Fibroblast of the conjunctiva (primary cell): ENCODE results near the gene TOR3A.
A peak's percentile ranks its signal among the peaks of the same experiment; 100 is the strongest.
"Not testable (repeated sequence)": the region's sequence is repeated elsewhere in the genome, so short reads cannot be mapped to it uniquely, and the experiment has no call there.

Experiments used
- DNase-seq: peaks from one replicate; pipeline ENCODE4 v3.0.0-alpha.2; 2010; ENCODE audit warnings: low read depth

The TOR3A gene, protein sequence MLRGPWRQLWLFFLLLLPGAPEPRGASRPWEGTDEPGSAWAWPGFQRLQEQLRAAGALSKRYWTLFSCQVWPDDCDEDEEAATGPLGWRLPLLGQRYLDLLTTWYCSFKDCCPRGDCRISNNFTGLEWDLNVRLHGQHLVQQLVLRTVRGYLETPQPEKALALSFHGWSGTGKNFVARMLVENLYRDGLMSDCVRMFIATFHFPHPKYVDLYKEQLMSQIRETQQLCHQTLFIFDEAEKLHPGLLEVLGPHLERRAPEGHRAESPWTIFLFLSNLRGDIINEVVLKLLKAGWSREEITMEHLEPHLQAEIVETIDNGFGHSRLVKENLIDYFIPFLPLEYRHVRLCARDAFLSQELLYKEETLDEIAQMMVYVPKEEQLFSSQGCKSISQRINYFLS

GRCh38 chr1:179081687-179082332 lies at the start of gene TOR3A:
TSS of gene TOR3A (plus strand) at chr1:179082070. CDS start at chr1:179082129, 59 bp downstream.
- peak; percentile 77 for DNase-seq

DNA sequence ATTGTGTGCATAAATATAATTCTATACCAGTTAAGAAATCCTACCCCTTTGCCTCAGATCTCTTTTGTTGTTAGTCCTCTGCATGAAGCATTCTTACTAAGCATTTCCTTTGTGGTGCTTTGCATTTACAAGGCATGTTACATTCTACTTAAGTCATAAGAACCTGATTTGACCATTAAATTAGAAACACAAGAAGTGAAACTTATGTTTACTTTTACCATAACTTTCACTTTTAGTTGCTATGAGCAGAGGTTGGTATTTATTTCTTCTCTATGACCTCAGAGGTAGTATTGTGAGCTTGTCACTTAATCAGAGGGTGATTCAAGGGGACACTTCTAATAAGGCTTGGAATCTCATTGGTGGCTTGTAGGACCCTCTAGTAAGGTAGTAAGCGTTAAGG lies 47.1 kb upstream of the TOR3A start:
- peak; percentile 57 for DNase-seq

DNA sequence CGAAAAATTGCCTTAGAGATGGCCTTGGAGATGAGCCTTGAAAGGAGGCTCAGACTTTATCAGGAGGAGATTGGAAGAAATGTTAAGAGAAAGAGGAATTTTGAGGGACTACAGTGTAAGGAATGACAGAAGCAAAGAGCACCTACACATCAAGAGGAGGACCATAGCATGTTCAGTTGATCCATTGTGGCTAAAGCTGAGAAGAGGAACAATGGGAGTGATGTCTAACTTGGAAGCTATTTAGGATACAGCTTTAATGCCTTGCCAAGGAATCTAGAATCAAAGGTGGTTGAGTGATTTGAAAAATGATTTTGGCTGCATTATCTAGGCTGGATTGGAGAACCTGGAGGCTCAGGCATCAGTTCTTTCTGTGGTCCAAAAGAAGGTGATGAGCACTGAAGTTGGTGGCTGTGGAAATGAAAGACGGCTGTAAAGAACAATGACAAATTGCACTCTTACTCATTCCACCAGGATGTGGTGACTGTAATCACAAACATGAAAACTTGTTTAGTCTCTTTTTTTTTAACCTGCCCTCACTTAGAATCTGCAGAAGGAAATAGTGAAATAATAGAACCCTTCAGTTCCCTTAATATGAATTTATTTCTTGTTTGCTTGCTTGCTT lies 44.9 kb upstream of the TOR3A start:
- no peak for DNase-seq

DNA sequence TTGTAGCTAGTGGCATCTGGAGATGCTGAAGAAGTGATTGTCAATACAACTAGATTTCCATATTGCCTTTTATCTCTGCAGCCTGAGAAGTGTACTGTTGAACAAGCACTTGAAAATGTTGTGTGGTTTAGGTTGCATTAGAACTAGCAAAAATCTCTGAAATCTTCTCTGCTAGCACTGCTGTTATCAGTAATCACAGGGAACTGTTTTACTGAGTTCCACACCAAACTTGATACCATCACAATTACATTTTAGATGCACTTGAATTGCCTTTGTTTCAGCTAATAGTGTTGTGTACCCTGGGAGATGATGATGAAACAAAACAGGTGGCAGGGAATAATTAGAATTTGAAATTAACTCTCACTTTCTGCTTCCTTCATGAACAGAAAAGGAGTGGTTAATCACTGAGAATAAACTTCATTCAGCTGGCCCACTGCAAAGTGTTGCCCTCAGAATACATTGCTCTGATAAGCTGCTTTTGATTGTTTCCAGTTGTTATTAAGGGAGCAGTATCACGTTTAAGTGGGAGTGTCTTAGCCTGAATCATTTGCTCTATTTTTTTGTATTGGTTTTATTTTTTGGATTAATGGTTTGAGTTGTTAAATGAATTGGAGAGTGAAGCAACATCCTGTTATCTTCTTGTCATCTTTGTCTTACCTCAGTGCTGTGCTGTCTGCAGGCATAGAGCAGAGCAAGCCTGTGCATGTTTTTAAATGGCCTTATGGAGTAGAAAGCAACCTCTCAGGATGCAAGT lies 43.2 kb upstream of the TOR3A start:
- no peak for DNase-seq

DNA sequence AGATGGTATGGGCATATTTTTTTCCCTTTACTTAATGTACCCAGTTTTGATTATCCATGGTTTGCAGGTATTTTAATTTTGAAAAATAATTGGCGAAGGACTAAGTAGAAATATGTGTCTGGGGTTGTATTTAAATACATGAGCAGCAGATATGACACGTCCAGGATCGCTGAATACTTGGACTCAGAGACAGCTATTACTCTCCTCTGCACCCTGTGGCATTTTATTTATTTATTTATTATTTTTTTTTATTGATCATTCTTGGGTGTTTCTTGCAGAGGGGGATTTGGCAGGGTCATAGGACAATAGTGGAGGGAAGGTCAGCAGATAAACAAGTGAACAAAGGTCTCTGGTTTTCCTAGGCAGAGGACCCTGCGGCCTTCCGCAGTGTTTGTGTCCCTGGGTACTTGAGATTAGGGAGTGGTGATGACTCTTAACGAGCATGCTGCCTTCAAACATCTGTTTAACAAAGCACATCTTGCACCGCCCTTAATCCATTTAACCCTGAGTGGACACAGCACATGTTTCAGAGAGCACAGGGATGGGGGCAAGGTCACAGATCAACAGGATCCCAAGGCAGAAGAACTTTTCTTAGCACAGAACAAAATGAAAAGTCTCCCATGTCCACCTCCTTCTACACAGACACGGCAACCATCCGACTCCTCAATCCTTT lies 42.2 kb upstream of the TOR3A start:
- DNase-seq: not testable (repeated sequence)

DNA sequence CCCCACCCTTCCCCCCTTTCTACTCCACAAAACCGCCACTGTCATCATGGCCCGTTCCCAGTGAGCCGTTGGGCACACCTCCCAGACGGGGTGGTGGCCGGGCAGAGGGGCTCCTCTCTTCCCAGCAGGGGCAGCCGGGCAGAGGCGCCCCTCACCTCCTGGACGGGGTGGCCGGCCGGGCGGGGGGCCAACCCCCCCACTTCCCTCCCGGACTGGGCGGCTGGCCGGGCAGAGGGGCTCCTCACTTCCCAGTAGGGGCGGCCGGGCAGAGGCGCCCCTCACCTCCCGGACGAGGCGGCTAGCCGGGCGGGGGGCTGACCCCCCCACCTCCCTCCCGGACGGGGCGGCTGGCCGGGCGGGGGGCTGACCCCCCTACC lies 41.7 kb upstream of the TOR3A start:
- DNase-seq: not testable (repeated sequence)

- no peak for DNase-seq
These were observed 39.8 kb upstream of the TOR3A start for GRCh38 chr1:179042087-179042486.

DNA sequence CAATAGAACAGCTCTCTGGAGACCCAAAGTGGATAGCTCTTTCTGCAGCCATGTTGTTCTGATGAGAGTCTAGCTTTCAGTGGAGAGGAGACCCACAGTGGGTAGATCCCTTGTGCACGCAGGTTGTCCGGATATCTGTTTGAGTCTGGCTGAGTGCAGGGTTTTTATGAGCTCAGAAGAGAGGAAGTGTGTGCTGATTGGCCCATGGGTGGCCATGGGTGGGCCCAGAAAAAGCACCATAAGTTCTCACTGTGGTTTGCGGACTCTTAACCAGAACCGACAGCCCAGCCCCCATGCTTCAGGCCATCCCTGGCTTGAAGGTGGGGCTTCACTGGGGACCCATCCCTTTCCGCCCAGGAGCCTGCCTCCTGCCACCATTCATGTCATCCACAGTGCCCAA lies 39.2 kb upstream of the TOR3A start:
- DNase-seq: no peak

DNA sequence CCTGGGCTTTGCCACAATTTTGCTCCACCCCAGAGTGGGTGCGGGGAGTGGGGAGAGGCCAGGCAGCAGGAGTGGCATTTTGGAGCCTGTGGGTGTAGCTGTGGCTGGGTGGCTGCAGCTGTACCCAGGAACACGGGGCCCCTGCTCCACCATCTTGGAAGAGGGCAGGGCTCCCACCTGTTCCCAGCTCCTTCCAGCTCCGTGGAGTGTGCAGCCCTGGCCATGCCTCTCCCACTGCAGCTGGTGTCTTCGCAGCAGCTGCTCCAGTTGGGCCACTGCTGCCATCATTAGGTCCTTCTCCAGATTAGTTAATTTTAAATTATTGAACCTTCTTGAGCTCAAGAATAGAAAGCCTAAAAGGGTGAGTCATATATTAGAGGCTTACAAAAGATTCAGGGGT lies 38.6 kb upstream of the TOR3A start:
- no peak for DNase-seq

DNA sequence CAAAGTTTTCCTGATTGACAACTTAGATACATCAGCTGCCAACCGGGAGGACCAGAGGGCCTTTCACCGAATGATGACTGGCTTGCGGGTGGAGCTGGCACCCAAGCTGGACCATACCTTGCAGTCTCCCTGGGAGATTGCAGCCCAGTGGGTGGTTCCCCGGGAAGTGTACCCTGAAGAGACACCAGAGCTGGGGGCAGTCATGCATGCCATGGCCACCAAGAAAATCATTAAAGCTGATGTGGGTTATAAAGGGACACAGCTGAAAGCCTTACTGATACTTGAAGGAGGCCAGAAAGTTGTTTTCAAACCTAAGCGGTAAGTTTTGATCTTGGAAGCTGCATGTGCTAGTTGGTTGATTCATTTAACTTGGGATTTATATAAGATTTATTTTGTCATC lies 38.0 kb upstream of the TOR3A start:
- no peak for DNase-seq

DNA sequence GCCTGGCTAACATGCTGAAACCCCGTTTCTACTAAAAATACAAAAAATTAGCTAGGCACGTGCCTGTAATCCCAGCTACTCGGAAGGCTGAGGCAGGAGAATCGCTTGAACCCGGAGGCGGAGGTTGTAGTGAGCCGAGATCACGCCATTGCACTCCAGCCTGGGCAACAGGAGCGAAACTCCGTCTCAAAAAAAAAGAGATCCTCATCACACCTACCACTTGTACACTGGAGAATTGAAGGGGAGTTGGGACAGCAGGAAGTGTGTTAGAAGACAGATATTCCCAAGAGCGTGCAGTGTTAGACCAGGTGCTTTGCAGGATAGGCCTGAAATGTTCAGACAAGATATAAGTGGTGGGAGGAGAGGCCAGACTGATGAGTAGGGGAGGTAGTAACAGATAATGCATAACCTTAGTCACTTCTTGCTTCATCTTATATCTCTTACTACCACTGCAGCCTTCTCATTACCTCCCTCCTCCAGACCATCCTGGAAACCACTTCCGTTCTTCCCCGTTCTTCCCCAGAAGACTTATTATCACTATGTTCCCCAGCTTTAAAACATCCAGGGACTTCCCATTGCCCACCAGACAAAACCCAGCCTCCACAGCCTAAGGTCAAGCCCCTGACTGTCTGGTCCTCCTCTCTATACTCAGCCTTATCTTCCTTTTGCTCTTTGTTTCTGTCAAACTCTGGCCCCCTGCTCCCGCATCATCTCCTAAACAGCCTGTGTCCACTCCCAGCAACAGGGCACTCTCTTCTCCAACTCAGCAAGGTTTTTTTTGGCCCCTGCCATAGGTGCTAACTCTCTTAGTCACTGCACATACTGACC lies 34.8 kb upstream of the TOR3A start:
- no peak for DNase-seq

GRCh38 chr1:179047636-179047997 lies 34.3 kb upstream of the TOR3A start:
- DNase-seq: no peak

DNA sequence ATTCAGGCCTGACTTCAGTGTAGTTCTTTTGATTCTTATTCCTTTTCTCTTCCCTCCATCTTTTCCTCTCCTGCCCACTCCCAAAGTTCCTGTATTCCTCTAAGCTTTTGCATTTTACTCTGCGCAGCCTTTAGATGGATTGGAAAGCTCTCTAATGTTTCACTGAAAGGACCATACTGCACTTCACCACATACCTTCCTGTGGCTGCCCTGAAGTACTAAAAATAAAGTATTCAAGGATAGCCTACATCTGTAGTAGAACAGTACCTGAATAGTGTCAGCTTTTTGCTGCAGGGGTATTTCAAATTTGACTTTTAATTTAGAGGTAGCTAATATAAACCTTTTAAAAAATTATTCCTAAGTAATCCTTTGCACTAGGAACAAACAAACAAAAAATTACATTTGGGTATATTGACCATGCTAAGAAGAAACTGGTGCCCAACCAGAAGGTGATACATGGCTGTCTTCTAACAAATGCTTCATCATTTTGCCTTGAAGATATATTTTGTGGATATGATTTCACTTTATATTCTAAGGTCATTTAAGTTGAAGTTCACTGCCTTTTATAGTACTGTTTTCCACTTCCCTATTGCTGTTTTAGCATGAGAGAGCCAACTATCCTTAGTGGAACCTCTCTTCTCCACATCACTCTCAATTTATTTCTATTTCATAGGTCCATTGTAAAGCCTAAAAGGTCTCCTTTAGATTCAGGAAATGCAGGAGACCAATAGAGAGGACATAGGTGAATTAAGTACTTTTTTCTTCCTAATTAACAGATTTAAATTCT lies 33.3 kb upstream of the TOR3A start:
- DNase-seq: no peak

DNA sequence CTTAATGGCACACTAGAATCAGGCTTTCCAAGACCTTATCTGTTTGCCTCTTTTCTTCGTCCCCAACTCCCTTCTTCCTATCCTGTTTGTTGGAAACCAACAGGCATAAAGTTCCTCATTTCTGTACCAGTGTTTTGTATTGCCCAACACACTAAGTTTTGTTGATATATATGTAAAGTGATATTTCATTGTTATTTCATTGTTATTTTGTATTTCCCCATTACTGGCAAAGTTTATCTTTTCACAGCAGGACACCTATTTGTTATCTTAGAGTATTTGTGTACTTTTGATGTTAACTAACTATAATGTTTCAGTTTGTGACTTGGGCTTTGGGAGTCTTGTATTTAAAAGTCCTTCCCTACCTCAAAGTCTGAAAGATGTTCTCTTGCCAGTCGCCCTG lies 29.1 kb upstream of the TOR3A start:
- DNase-seq: no peak

DNA sequence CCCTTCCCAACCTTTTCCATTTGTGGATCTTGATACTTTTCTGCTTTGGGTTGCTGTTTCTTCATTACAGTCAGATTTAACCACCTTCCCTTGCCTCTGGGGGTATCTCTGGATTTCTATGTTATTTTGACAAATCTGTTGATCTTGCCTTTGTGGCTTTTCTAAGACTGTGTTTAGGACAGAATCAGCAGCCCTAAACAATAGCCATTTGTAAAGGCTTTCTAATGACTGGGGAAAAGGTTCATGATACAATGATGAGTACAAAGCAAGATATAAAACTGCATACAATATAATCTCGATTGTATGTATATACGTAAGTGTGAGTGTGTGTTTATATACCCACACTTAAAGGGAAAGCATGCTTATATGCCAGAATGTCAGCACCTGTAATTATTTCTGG lies 28.4 kb upstream of the TOR3A start:
- DNase-seq: no peak

GRCh38 chr1:179055937-179056336 lies 25.9 kb upstream of the TOR3A start:
- DNase-seq: no peak

- no peak for DNase-seq
These were observed 23.1 kb upstream of the TOR3A start for GRCh38 chr1:179058487-179059483.

GRCh38 chr1:179061360-179062282 lies 20.2 kb upstream of the TOR3A start:
- no peak for DNase-seq
